Measurements from ENCODE around the gene ZNF121. TPM values are rescaled to one million over a fixed set of nuclear protein-coding genes. Genes with fewer than 3 reads are reported as not detected.
"Not testable (repeated sequence)": the region's sequence is repeated elsewhere in the genome, so short reads cannot be mapped to it uniquely, and the experiment has no call there.

ZNF121 gene
- total RNA-seq = 9.5 TPM

GRCh38 chr19:9584073-9584833 lies at the start of gene ZNF121:
Gene ZNF121, minus strand, starts transcription at chr19:9584504. Its CDS starts 16,407 bp downstream, at chr19:9568097.
- DNase-seq (ENCODE audit: low spot score) (peak; percentile 88), ATAC-seq (peak; percentile 96)

- DNase-seq (ENCODE audit: low spot score) (no peak), ATAC-seq (no peak)
These were observed 43.6 kb upstream of the ZNF121 start for GRCh38 chr19:9627856-9628255.

- ATAC-seq (no peak), DNase-seq (ENCODE audit: low spot score) (no peak)
These were observed 38.2 kb upstream of the ZNF121 start for GRCh38 chr19:9622531-9622930.

GRCh38 chr19:9621156-9622037 lies 37.1 kb upstream of the ZNF121 start, which contains the start of gene ZNF561:
Gene ZNF561, minus strand, starts transcription at chr19:9621232. Its CDS starts 1,776 bp downstream, at chr19:9619456.
- peak; percentile 94 for ATAC-seq
- DNase-seq (ENCODE audit: low spot score) = peak; percentile 85

- no peak for DNase-seq (ENCODE audit: low spot score)
- no peak for ATAC-seq
These were observed 36.5 kb upstream of the ZNF121 start for GRCh38 chr19:9620842-9621155.

- DNase-seq (ENCODE audit: low spot score) (no peak), ATAC-seq (no peak)
These were observed 31.5 kb upstream of the ZNF121 start for GRCh38 chr19:9615844-9616243.

GRCh38 chr19:9610484-9611113 lies 26.3 kb upstream of the ZNF121 start:
- ATAC-seq (no peak), DNase-seq (ENCODE audit: low spot score) (no peak)

GRCh38 chr19:9608912-9609311 lies 24.6 kb upstream of the ZNF121 start:
- DNase-seq (ENCODE audit: low spot score) (no peak), ATAC-seq (no peak)

GRCh38 chr19:9597027-9597426 lies 12.7 kb upstream of the ZNF121 start:
- DNase-seq (ENCODE audit: low spot score) (no peak), ATAC-seq (no peak)

GRCh38 chr19:9586764-9587163 lies 2.5 kb upstream of the ZNF121 start:
- peak; percentile 77 for ATAC-seq
- peak; percentile 67 for DNase-seq (ENCODE audit: low spot score)

- DNase-seq (ENCODE audit: low spot score); ATAC-seq: not testable (repeated sequence)
These were observed 2.1 kb downstream of the ZNF121 start for GRCh38 chr19:9582081-9582725.

- ATAC-seq (no peak), DNase-seq (ENCODE audit: low spot score) (no peak)
These were observed 3.6 kb downstream of the ZNF121 start for GRCh38 chr19:9580728-9581127.

GRCh38 chr19:9570255-9570654 lies 14.0 kb downstream of the ZNF121 start:
- ATAC-seq (no peak), DNase-seq (ENCODE audit: low spot score) (no peak)

- ATAC-seq = no peak
- DNase-seq (ENCODE audit: low spot score) = no peak
These were observed 17.6 kb downstream of the ZNF121 start for GRCh38 chr19:9566729-9567128.

GRCh38 chr19:9565900-9566705 lies 18.2 kb downstream of the ZNF121 start:
- DNase-seq (ENCODE audit: low spot score) = no peak
- no peak for ATAC-seq

GRCh38 chr19:9552536-9553274 lies 31.6 kb downstream of the ZNF121 start:
- no peak for ATAC-seq
- no peak for DNase-seq (ENCODE audit: low spot score)

- DNase-seq (ENCODE audit: low spot score) = no peak
- no peak for ATAC-seq
These were observed 36.4 kb downstream of the ZNF121 start for GRCh38 chr19:9547870-9548269.

- not testable (repeated sequence) for ATAC-seq; DNase-seq (ENCODE audit: low spot score)
These were observed 43.0 kb downstream of the ZNF121 start for GRCh38 chr19:9541281-9541680.

GRCh38 chr19:9539921-9540320 lies 44.4 kb downstream of the ZNF121 start:
- not testable (repeated sequence) for DNase-seq (ENCODE audit: low spot score); ATAC-seq

Data from left lobe of liver (tissue), 2 donors.